GM10248 (cell line): ENCODE data around the gene ZNF579.

Experiments used
- CTCF ChIA-PET: fragments of 300-600 bp; sonication (Branson Sonifier 250); formaldehyde crosslinking; extraction: SDS; loops from one replicate; lab custom pipeline; 2021; ENCODE audit warnings: antibody characterized with exemption; lab: Yijun Ruan, JAX
- POLR2A ChIA-PET: fragments of 350-650 bp; sonication (Branson Sonifier 250); formaldehyde crosslinking; extraction: SDS; loops from one replicate; lab custom pipeline; 2020; ENCODE audit warnings: antibody characterized with exemption; lab: Yijun Ruan, JAX
- DNase-seq: peaks from one replicate; pipeline ENCODE4 v3.0.0; 2012; ENCODE audit errors: extremely low spot score
- CTCF ChIP-seq: IDR thresholded peaks from 2 replicates; pipeline ENCODE4 v1.5.1; 2012; ENCODE audit warnings: mild to moderate bottlenecking, low read depth; ENCODE audit errors: extremely low read depth, missing control alignments, control extremely low read depth

The ZNF579 gene

GRCh38 chr19:55592391-55593090 is 11.9 kb upstream of the ZNF579 start:
- ChIA-PET CTCF (interaction anchor here (1.7 kb wide), 1 partner anchor 13 kb away, joined by 6 read pairs; the partner anchor contains the start of gene ZNF865), POLR2A (no interaction called here)
- TF ChIP-seq CTCF = no peak
- no peak for DNase-seq

- CTCF ChIA-PET = no interaction called here
- no peak for TF ChIP-seq CTCF
Observed at GRCh38 chr19:55591555-55591954, 10.9 kb upstream of the ZNF579 start.

GRCh38 chr19:55590617-55591016 is 10.0 kb upstream of the ZNF579 start:
- TF ChIP-seq CTCF = no peak
- POLR2A ChIA-PET = no interaction called here
- CTCF ChIA-PET = no interaction called here
- no peak for DNase-seq

More at GRCh38 chr19:55591555-55591954, 10.9 kb upstream of the ZNF579 start:
- POLR2A ChIA-PET = no interaction called here
- DNase-seq = no peak

DNA sequence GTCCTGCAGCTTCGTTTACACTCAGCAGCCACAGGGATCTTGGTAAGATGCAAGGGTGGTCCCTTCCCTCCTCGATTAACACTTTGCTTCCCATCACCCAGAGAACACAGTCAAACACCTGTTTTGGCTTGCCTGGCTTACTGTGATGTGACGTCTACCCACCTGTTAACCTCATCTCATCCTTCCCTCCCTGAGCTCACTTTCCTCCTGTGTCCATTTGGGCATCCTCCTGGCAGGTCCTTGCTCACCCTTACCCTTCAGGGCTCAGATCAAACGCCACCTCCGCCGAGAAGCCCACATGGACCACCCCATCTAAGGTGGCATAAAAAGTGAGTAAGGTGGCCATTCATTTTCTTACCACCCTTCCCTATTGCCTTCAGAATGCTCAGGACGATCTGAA is 9.5 kb upstream of the ZNF579 start:
- no peak for DNase-seq
- no peak for TF ChIP-seq CTCF
- CTCF ChIA-PET = no interaction called here
- POLR2A ChIA-PET = no interaction called here

DNA sequence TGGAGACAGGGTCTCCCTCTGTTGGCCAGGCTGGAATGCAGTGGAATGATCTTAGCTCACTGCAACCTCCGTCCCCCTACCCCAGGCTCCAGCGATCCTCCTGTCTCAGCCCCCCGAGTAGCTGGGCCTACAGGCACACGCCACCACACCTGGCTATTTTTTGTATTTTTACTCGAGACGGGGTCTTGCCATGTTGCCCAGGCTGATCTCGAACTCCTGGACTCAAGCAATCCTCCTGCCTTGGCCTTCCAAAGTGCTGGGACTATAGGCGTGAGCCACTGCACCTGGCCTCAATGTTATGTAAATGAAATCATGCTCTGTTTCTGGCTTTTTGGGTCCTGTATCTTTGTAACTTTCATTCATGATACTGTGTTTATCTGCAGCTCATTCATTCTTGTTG is 8.1 kb upstream of the ZNF579 start:
- POLR2A ChIA-PET = no interaction called here
- CTCF ChIA-PET = interaction anchor here (1.5 kb wide), 1 partner anchor 43 kb away, joined by 5 read pairs; no protein-coding TSS in a partner anchor
- no peak for TF ChIP-seq CTCF
- no peak for DNase-seq

GRCh38 chr19:55586976-55587668 is 6.5 kb upstream of the ZNF579 start:
- DNase-seq = peak; percentile 97
- ChIA-PET CTCF (interaction anchor here (0.9 to 1.9 kb wide), 4 partner anchors 12 to 83 kb away, joined by 4 to 6 read pairs (median 5); partner anchors contain the start of gene FIZ1), POLR2A (interaction anchor here (0.8 kb wide), 1 partner anchor 50 kb away, joined by 4 read pairs; no protein-coding TSS in a partner anchor)
- TF ChIP-seq CTCF = no peak
